Measurements from ENCODE around the gene TAF1D.

DNA sequence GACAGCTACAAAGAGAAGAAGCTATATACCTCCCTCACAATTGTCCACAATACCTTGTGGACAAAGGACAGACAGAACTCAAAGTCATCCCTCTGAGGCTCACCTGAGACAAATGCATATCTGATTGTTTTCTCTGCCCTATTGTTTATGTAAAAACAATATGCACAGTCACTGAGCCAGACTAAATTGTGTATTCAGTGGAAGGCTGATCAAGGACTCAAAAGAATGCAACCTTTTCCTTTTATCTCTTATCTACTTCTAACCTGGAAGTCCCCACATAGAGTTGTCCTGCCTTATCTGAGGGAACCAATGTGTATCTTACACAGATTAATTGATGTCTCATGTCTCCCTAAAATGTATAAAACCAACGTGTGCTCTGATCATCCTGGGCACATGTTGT, 28.9 kb upstream of the TAF1D start:
- TF ChIP-seq, protein P1, sequence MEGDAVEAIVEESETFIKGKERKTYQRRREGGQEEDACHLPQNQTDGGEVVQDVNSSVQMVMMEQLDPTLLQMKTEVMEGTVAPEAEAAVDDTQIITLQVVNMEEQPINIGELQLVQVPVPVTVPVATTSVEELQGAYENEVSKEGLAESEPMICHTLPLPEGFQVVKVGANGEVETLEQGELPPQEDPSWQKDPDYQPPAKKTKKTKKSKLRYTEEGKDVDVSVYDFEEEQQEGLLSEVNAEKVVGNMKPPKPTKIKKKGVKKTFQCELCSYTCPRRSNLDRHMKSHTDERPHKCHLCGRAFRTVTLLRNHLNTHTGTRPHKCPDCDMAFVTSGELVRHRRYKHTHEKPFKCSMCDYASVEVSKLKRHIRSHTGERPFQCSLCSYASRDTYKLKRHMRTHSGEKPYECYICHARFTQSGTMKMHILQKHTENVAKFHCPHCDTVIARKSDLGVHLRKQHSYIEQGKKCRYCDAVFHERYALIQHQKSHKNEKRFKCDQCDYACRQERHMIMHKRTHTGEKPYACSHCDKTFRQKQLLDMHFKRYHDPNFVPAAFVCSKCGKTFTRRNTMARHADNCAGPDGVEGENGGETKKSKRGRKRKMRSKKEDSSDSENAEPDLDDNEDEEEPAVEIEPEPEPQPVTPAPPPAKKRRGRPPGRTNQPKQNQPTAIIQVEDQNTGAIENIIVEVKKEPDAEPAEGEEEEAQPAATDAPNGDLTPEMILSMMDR (IDR thresholded peaks at IDR 0.05), result no peak
- TF ChIP-seq POLR2A (IDR thresholded peaks at IDR 0.05), result no peak
